GM19438 (cell line): ENCODE data around the gene SSNA1.

Experiments used
- ATAC-seq: cut with Tn5 transposase; IDR thresholded peaks from one replicate; pipeline ENCODE4 v1.9.1; 2021; ENCODE audit warnings: low read depth; ENCODE audit not compliant: unreplicated experiment

The SSNA1 gene

DNA sequence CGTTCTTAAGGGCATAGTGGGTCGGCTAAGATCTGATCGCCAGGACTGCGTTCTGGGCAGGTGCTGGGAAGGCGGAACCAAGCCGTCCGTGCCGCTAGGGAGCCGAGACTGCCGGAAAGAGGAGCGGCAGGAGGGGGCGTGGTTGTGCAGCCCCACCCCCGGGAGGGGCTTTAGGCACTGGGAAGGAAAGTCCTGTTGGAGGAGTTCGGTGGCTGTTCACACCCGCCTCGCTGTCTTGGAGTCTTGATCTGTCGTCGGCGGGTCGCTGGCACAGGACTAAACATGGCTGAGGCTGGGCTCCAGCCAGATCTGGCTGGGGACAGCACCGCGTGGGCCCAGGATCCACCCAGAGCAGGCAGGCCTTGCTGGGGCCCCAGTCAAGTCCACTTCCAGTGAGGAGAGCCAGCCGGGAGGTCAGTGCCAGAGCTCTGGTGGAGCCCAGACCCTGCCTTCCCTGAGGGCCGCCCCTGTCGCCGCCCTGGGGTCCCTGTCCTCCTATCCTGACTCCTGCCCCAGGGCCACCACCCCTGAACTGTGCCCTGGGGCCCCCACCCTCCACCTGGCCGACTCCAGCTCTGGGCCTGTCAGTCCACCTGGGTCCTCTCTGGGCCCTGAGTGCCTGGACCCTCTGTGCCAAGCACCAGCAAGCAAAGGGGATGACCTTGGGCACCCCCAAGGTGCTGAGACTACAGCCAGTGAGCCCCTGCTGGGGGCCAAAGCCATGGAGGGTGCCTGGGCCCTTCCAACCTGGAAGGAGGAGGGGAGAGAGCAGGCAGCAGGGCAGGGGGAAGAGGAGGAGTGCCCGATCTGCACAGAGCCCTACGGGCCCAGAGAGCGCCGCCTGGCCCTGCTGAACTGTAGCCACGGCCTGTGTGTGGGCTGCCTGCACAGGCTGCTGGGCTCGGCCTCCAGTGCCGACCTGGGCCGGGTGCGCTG is 29.1 kb downstream of the SSNA1 start:
- no peak for ATAC-seq

DNA sequence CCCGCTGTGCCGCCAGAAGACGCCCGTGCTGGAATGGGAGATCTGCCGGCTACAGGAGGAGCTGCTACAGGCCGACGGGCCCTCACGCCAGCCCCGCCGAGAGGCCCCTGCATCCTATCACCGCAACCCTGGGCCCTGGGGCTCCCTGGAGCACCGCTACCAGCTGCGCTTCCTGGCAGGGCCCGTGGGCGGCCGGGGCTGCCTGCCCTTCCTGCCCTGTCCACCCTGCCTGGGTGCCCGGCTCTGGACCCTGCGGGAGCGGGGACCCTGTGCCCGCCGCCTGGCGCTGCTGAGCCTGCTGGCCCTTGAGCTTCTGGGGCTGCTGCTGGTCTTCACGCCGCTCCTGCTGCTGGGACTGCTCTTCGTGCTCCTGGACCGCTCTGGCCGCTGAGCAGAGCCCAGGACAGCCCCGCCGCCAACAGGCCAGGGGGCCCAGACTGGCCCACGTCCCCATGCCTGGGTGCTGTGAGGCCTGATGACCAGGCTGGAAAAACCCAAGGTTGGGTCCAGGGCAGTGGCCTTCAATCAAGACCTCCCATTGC is 29.8 kb downstream of the SSNA1 start:
- ATAC-seq, result no peak

- no peak for ATAC-seq
Measured at GRCh38 chr9:137218754-137219271, 30.3 kb downstream of the SSNA1 start.

GRCh38 chr9:137219757-137220316 is 31.4 kb downstream of the SSNA1 start:
- no peak for ATAC-seq

DNA sequence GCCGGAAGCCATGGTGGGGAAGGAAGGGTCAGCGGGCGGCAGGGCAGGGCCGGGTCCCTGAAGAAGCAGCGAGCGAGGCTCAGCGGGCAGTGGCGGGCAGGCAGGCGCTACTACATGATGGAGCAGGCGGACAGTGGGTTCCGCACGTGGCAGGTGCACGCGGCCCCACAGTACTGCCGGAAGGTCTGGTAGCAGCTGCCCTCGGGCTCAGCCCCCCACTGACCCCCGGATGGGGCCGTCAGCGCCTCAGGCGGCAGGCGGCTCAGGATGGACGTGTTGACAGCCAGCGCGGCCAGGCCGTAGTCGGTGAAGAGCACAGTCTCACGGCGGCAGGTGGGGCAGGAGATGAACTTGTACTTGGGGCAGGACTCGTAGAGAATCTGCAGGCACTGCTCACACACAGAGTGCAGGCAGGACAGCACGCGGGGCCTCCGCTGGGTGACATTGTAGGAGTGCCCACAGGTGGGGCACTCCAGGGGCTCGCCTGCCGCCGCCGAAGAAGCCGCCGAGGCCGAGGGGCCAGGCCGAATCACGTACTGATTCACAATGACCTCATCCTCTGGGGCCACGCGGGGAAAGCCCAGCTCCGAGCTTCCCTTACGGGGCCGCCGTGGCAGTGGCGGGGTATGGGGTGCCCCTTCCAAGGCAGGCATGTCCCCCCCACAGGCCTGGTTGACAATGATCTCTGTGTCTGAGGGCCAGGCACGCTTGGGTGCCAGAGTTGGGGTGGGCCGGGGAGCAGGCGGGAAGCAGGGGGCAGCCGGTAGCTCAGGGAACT is 32.0 kb downstream of the SSNA1 start:
- ATAC-seq, result no peak

DNA sequence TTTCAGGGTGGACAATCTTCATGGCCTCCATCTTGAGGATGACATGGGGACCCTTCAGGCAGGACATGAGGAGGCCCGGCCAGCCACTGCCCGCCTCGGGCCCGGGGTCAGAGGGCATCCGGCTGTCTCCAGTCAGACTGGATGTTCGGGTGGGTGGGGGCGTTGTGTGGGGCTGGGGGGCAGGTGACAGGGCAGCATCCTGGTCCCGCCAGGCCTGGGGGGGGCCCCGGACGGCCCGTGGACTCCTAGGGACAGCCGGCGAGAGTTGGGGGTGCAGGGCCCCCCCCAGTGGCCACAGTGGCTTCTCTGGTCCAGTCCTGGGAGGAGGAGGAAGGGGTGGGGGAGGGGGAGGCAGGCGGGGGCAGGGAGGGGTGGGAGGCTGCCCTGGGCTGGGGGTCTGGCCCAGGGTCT is 32.6 kb downstream of the SSNA1 start:
- ATAC-seq, result no peak

DNA sequence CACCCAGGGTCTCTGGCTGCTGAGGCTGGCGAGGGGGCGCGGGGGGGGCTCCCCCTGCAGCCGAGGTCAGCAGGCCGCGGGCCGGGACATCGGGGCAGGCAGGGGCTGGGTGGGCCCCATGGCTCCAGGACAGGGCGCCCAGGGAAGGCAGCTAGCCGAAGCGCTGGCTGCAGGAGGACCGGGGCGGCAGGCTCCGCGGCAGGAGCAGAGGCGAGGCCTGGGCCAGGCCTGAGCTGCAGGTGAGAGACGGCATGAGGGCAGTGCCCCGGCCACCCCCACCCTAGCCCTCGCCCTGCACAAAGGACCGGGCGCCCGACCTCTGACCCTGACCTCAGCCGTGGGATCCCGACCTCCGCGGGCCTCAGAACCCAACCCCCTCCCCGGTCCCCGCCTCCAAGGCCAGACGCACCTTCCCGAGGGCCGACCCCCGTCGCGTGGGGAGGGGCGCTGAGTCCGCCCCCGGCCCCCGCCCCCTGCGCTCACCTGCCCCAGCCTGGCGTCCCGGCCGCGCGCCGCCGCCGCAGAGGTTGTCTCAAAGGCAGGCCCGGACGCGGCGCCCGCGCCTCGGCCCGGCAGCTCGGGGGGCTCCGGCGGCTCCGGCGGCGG is 33.1 kb downstream of the SSNA1 start:
- no peak for ATAC-seq

DNA sequence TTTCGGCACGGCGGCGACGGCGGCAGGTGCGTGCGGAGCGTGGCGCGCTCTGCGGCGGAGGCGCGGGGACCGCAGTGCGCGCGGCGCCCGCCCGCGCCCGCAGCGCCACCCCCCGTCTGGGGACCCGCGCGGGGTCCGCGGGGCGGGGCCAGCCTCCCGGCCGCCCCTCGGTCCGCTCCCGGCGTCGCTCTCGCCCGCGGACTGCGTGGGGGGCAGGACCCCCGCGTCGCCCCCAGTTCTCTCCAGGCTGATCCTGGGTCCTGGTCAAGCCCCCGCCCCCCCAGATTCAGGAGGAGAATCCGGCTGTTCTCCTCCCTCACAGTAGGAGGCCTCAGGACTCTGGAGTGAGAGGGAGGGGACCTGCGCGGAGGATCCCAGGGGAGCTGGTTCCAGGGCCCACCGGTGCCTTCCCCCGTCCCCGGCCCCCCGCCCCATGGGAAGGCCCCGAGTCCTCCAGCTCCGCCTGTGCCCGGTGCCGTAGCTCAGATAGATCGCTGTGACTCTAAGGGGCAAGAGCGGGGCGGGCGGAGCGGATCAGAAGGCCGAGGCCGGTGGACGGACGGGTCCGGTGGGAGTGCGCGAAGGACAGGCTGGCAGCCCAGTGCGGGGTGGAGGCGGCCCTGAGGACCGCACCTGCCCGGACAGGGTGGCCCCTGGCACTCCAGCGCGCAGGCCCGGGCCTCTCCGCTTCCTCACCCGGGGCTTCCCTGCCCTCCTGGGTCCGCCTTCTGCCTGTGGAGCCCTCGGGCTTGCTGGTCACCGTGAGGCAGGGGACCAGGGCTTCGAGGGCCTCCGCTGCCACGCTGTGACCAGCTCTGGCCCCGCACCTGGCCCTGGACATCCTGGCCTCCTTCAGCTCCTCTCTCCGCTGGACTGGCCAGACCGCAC is 34.0 kb downstream of the SSNA1 start, which contains the start of gene RNF208:
TSS of gene RNF208 (minus strand) at position 51 of the 888 bp plus-strand sequence. CDS start 1,028 bp downstream, outside the sequence.
- no peak for ATAC-seq

DNA sequence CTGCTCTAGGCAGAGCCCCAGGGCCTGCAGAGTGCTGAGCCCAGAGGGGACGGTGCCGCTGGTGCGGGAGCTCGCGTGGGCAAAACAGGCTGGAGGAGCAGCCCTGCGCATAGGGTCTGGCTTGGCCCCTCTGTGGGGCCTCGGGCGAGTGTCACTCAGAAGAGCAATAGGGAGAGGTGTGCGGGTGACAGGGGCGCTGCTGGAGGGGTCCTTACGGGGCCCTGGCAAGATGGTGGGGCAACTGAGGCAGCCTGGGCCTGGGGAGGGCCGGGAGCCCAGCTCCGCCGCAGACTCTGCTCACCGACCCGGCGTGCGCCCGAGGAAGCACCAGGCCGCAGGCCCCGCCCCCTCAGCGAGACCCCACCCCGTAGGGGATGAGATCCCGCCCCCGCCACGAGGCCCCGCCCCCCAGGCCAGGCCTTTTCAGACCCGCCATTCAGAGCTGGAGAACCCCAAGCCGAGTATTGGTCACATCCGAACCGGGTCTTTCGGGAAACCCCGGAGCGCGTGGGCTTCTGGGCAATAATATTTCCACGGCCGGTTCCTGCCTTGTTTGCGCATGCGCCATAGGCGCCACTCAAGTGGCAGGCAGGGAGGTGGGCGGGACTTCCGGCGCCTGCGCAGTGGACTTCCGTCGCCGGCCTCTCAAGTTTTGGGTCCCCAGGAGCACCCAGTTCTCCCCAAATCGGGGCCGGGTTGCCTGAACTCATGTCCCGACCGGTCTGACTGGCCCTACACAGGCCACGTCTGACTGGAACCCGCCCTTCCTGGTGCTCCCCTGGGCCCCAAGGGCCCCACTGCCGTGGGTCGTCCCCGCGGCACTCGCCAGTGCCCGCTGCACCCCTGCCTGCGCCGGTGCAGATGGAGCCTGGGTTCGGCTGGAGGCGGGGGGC is 34.8 kb downstream of the SSNA1 start:
- ATAC-seq, result peak; percentile 60

- ATAC-seq, result no peak
Measured at GRCh38 chr9:137224830-137225694, 36.6 kb downstream of the SSNA1 start, which contains the start of gene CYSRT1. Gene CYSRT1 (plus strand): TSS chr9:137225174. CDS start chr9:137225622, 448 bp downstream.

DNA sequence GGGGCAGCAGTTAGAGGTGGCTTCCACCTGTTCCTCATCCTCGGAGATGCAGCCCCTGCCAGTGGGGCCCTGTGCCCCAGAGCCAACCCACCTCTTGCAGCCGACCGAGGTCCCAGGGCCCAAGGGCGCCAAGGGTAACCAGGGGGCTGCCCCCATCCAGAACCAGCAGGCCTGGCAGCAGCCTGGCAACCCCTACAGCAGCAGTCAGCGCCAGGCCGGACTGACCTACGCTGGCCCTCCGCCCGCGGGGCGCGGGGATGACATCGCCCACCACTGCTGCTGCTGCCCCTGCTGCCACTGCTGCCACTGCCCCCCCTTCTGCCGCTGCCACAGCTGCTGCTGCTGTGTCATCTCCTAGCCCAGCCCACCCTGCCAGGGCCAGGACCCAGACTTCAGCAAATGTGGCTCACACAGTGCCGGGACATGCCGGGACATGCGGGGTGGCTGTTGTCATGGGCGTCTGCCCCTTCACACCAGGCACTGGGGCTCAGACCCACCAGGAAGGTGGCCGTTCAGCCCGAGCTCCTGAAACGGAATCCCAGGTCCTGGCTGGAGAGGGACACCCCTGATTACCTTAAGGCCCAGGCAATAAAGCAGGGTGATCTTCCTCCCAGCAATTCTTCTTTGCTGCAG is 37.3 kb downstream of the SSNA1 start:
- ATAC-seq, result no peak

DNA sequence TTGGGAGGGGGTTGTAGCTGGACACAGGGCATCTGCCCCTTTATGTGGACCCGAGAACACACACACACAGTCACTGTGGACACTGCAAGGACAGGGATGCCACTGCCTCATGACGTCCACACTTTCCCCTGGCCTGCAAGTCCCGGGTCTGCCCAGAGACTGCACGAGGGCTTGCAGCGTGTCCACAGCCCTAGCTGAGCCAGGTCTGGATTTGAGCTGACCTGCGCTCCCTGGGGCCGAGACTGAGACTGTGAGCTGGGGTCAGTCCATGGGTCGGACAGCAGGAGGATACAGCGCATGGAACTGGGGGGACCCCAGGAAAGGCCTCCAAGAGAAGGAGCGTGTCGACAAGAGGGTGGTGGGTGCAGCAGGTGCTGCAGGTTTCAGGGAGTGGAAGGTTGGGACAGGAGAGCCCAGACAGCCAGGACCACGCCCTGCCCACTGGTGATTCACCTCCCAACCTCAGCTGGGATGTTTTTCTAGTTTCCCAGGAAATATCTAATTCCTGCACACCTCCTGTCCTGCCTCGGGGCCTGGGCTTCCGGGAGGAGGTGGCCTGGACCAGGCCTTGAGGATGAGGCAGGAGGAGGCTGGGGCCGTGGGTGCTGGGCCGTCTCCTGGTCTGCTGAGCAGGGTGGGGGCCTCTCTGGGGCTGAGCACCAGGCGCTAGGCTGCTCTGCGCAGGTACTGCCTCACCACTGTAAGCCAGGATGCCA is 38.0 kb downstream of the SSNA1 start:
- ATAC-seq, result no peak

GRCh38 chr9:137227054-137227852 is 38.8 kb downstream of the SSNA1 start, which contains the start of gene RNF224:
Gene RNF224 (plus strand): TSS chr9:137227502. CDS start chr9:137228336, 834 bp downstream.
- ATAC-seq, result no peak

- ATAC-seq, result no peak
Measured at GRCh38 chr9:137227853-137228505, 39.5 kb downstream of the SSNA1 start.

DNA sequence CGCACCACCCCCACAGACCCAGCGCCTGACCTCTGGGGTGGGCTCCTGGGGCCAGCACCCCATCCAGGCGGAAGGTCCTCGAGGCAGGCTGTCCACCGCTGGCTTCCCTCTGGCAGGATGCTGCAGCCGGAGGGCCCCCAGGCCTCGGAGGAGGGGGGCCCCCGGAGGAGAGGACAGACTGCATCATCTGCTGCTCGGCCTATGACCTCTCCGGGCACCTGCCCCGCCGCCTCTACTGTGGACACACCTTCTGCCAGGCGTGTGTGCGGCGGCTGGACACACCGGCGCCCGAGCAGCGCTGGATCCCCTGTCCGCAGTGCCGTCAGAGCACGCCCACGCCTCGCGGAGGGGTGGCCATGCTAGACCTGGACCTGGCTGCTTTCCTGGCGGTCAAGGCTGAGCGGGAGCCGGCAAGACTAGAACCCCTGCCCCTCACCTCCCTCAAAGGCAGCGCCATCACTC is 40.1 kb downstream of the SSNA1 start:
- no peak for ATAC-seq
